HG03558 (cell line): ENCODE measurements around the gene CLEC2D.
"Not testable (repeated sequence)": the region's sequence is repeated elsewhere in the genome, so short reads cannot be mapped to it uniquely, and the experiment has no call there.

Experiments used
- ATAC-seq: cut with Tn5 transposase; IDR thresholded peaks from one replicate; pipeline ENCODE4 v1.9.1; 2021; ENCODE audit warnings: moderate number of reproducible peaks; ENCODE audit not compliant: unreplicated experiment; ENCODE audit errors: extremely low read depth

CLEC2D gene

GRCh38 chr12:9721394-9722092 lies 52.0 kb downstream of the CLEC2D start:
- peak; percentile 32 for ATAC-seq

GRCh38 chr12:9724023-9724422 lies 54.5 kb downstream of the CLEC2D start:
- ATAC-seq: no peak

GRCh38 chr12:9725213-9725870 lies 55.8 kb downstream of the CLEC2D start:
- no peak for ATAC-seq

- ATAC-seq: no peak
These were observed 58.3 kb downstream of the CLEC2D start for GRCh38 chr12:9727813-9728212.

- ATAC-seq: no peak
These were observed 59.6 kb downstream of the CLEC2D start for GRCh38 chr12:9729082-9729481.

- ATAC-seq: no peak
These were observed 60.5 kb downstream of the CLEC2D start for GRCh38 chr12:9730011-9730410.

- ATAC-seq: no peak
These were observed 61.1 kb downstream of the CLEC2D start for GRCh38 chr12:9730591-9730990.

GRCh38 chr12:9731393-9731792 lies 61.9 kb downstream of the CLEC2D start:
- ATAC-seq: no peak

- no peak for ATAC-seq
These were observed 62.3 kb downstream of the CLEC2D start for GRCh38 chr12:9731797-9732196.

GRCh38 chr12:9732921-9733461 lies 63.5 kb downstream of the CLEC2D start, which contains the start of gene CLECL1:
TSS of gene CLECL1 (minus strand) at chr12:9733097.
- peak; percentile 32 for ATAC-seq

- no peak for ATAC-seq
These were observed 66.1 kb downstream of the CLEC2D start for GRCh38 chr12:9735601-9736000.

- no peak for ATAC-seq
These were observed 67.6 kb downstream of the CLEC2D start for GRCh38 chr12:9736936-9737705.

GRCh38 chr12:9738905-9739304 lies 69.4 kb downstream of the CLEC2D start:
- ATAC-seq: not testable (repeated sequence)

- not testable (repeated sequence) for ATAC-seq
These were observed 70.0 kb downstream of the CLEC2D start for GRCh38 chr12:9739404-9740105.

- ATAC-seq: no peak
These were observed 70.7 kb downstream of the CLEC2D start for GRCh38 chr12:9740106-9740750.

- peak; percentile 63 for ATAC-seq
These were observed 72.2 kb downstream of the CLEC2D start for GRCh38 chr12:9741726-9742125.

- ATAC-seq: no peak
These were observed 73.1 kb downstream of the CLEC2D start for GRCh38 chr12:9742661-9743060.

GRCh38 chr12:9745199-9745598 lies 75.7 kb downstream of the CLEC2D start:
- ATAC-seq: no peak
